HG02642 (cell line): ENCODE measurements around the gene MESP2.

ENCODE experiments used
- ATAC-seq: cut with Tn5 transposase; IDR thresholded peaks from one replicate; pipeline ENCODE4 v1.9.1; 2021; ENCODE audit warnings: mild to moderate bottlenecking; ENCODE audit not compliant: unreplicated experiment, poor library complexity

The MESP2 gene

GRCh38 chr15:89754361-89755154 lies 21.6 kb upstream of the MESP2 start:
- ATAC-seq: no peak

- no peak for ATAC-seq
Measured at GRCh38 chr15:89755701-89756100, 20.4 kb upstream of the MESP2 start.

- ATAC-seq: no peak
Measured at GRCh38 chr15:89756897-89757296, 19.2 kb upstream of the MESP2 start.

DNA sequence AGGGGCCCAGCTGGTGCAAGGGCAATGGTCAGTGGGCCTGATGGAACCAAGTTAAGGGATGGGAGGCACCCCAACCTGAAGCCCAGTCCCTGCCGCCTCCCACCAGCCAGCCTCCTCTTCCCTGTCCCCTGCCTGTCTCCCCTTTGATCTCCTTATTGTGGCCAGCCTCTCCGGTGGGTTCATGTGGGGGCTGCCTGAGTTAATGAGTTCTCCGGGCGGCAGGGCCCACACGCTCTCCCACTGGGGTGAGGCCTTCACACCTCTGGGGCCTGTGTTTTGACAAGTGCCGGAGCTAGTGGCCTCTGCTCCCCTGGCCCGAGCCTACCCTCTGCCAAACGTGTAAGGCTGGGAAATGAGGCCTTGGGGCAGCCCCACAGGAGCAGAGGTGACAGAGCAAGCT lies 17.8 kb upstream of the MESP2 start:
- no peak for ATAC-seq

- no peak for ATAC-seq
Measured at GRCh38 chr15:89758981-89759380, 17.2 kb upstream of the MESP2 start.

- no peak for ATAC-seq
Measured at GRCh38 chr15:89759835-89760234, 16.3 kb upstream of the MESP2 start.

- no peak for ATAC-seq
Measured at GRCh38 chr15:89760303-89761008, 15.7 kb upstream of the MESP2 start.

DNA sequence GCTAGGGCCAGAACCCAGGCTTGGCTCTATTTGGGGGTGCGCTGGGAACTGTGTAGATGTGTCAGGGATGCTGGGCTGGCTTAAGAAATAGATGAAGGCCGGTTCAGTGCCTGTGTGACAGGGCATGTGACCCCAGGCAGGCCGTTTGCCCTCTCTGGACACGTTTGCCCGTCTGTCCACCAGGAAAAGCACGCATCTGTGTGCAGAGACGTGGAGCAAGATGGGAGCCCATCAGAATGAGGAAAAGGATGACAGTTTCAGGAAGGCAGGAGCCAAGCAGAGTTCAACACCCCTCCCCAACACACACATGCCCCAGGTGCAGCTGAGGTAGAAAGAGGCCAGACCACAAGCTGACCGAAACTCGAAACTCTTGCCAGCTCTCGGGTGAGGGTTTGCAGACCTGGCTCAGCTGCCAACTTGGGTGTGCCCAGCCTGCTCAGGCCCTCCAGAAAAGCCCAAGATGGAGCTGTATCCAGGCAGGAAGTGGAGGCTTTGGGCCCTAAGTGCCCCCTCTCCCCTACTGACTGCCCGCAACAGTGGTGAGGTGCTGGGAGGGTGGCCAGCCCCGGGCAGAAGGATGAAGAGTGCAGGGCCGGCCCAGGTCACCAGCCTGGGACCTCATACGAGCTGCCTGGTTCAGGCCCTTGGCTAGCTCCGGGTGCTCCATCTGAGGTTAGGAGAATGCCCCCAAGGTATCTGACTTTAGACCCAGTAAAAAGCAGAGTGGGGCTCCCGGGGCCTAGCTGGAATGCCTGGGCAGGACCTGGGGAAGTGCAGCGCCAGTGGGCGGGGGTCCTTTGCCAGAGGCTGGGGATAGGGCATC lies 14.9 kb upstream of the MESP2 start:
- no peak for ATAC-seq

DNA sequence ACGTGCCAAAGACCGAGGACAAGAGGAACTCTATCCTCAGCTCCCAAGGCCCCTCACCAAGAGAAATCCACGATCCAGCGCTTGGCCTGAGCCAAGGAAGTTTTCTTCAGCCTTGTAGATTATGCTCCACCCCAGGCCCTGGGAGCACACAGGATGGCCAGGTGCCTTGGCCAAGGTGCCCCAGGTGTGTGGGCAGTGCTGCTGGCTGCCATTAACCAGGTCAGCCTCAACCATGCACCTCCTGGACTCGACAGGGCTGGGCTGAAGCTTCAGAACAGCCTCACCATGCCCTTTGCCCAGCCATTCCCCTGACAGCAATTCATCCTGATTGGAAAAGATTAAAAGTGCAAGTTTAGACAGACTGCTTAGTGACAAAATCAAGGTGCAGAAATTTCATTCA lies 14.2 kb upstream of the MESP2 start:
- no peak for ATAC-seq

- ATAC-seq: no peak
Measured at GRCh38 chr15:89765694-89766093, 10.4 kb upstream of the MESP2 start.

DNA sequence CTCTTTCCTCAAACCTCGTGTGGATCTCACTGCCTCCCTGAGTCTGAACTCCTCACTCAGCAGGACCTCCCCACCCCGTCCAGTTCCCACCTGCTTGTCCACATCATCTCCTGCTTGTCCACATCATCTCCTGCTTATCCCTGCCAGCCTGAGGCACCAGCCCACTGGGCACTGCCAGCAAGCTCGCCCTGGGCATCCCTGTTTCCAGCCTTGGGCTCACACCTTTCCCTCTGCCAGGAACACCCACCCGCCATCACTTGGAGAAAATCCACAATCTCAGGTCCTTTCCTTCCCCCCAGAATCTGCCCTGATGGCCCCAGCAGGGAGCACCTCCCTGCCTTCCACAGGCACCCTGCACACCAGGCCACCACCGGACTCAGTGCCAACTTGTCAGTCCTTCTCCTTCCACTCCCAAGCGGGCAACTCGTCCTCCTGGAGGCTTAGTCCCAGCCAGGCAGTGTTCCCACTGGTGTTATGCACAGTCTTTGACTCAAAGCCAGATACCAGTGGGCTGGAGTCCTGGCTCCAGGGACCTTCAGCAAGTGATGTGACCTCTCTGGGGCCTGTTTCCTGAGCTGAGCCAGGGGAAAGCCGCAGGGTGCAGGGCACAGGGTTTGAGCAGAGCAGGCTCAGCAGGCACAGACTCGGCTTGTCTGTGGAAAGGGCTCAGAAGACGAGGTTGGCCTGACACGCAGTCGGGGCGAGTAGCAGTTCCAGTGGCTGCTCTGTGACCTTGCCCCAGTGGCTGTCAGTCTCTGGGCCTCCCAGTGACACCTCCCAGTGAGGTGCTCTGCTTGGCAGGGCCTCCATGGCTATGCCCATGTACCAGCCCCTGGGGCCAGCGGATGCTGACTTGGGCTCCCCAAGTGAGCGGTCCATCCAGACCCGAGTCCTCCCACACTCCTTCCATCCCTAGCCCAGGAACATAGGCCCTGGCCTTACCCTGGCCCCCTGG lies 9.5 kb upstream of the MESP2 start:
- ATAC-seq: no peak

- no peak for ATAC-seq
Measured at GRCh38 chr15:89767411-89767915, 8.7 kb upstream of the MESP2 start.

DNA sequence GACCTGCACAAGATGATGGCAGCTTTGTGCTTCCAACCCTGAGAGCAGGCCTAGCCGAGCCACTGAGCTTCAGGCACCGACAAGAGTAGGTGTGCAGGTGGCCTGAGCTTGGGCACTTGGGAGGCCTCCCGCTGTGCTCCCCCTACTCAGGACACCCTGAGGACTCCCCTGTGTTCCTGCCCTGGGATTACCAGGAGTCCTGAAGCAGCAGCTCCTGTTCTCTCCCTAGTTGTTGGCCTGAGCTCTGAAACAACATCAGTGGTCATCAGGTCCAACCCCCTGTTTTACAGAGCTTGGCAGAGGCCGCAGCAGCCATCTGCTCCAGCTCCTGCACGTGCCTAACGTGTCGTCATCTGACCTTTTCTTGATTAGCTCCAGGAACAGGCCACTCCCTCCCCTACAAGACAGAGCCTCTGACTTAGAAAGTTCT lies 8.0 kb upstream of the MESP2 start:
- ATAC-seq: no peak

GRCh38 chr15:89769366-89769765 lies 6.8 kb upstream of the MESP2 start:
- ATAC-seq: no peak

- ATAC-seq: no peak
Measured at GRCh38 chr15:89770041-89770440, 6.1 kb upstream of the MESP2 start.

DNA sequence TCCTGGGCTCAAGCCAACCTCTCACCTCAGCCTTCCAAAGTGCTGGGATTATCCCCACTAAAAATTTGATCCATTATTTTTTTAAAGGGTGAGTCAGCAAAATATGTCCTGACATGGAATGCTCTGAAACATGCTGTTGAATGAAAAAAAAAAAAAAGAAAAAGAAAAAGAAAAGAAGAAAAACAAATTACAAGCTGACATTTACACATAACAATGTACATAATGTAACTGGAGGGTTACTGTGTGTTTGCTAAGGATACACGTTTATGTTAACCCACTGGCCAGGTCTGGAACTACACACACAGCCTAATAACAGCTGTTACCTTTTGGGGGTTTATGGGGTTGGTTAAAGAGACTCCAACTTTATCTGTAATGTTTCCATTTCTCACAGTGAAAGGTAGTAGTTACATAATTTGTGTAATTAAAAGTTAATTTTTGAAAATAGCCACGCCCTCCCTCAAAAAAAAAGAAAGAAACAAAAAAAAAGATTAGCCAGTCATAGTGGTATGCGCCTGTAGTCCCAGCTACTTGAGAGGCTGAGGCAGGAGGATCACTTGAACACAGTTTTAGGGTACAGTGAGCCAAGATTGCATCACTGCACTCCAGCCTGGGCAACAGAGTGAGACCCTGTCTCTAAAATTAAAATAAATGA lies 3.1 kb upstream of the MESP2 start:
- no peak for ATAC-seq

- ATAC-seq: no peak
Measured at GRCh38 chr15:89774492-89774891, 1.6 kb upstream of the MESP2 start.

DNA sequence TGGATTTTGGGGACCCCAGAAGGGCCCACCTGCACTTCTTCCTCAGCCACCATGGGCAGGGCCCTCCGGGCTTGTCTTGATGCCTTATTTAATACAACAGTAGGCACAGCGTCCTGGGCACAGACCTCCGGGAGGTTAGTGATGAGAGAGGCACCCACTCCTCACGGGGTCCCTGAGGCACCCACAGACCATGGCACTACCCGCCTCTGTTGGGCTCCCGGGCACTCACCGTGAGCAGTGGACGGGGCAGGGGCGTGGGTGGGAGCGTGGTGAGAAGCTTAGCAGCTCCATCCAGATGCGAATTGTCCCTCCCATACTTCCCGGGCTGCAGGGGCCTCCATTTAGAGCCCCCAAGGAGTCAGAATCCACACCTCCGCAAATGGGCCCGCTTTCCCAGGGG lies 317 bp upstream of the MESP2 start:
- no peak for ATAC-seq

DNA sequence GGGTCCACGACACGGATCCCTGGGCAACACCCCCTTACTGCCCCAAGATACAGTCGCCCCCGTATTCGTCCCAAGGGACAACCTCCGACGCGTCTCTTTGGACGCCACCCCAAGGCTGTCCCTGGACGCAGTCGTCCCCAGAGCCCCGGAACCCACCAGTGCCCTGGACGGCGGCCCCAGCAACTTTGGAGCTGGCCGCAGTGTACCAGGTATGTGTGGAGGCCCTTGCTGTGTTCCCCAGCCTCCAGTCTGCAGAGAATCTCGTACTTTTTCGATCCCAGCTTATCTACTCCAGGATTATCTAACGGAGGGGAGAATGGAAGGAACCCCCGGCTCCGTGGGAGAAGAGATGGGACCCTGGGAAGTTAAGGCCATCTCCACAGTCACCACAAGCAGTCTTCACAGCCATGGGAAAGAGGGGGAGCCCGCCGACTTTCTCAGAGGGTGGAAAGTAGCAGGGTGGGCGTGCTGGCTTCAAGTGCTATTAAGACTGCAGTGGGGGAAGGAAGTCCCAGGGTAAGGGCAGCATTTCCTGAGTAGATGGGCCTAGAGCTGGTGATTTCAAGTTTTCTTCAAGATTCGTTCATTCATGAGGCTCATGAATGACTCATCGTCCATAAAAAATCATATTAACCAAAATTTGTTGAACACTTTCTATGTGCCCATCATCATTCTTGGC lies 1.1 kb downstream of the MESP2 start:
- no peak for ATAC-seq
